Kidney glomerular epithelial cell (primary cell): ENCODE results near the gene HAUS7.

Source experiments
- DNase-seq: peaks from one replicate; lab custom pipeline; 2025; lab: John Stamatoyannopoulos, UW

Gene HAUS7

DNA sequence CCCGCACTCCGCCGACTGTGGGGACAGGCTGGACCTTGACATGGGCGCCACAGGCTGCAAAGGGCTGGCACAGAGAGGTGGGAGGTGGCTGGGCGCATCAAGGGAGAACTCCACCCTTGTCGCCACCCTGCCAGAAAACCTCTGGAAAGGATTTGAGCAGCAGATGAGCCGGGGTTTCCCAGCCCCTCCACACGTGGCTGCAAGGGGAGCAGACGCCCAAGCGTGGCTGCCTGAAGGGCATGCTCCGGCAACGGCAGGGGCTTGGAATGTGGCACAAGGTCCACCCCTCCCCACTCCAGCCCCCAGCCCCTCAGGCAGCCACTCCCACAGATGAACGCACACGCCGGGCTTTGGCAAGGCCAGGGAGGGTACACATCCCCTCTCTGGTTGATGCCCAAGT, 29.0 kb upstream of the HAUS7 start:
- DNase-seq: no peak

DNA sequence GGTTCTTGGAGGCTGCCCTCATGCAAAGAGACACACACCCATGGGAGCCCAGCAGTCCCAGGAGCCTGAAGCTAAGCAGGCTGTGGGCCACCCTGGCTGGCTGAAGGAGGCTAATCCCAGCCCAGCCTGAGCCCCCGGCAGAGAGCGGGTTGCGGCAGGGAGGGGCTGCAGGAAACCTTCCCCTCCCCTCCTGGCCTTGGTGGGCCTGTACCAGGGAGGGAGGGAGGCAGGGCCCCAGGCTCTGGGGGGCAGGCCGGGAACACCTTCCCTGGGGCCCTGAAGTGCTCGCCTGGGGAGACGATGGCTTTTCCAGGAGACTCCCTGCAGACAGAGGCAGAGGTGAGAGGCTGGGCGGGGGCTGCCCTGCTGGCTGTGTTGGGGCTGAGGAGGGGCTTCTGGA, 28.1 kb upstream of the HAUS7 start:
- no peak for DNase-seq

DNA sequence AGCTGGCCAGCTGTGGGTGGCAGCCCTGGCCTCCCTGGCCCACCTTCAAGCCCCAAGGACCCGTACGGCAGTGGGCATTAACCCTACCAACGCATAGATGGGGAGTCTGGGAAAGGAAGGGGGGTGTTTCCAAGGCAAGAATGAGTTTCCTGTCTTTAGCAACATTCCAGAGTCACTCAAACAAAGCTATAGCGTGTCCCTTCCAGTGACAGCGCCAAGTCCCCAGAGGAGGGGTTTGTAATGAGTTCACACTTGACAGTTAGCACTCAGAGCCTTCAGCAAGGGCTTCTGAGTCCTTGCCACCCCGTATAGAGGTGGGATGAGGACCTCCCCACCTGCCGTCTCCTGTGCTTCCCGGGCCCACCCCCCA, 26.2 kb upstream of the HAUS7 start:
- no peak for DNase-seq

DNA sequence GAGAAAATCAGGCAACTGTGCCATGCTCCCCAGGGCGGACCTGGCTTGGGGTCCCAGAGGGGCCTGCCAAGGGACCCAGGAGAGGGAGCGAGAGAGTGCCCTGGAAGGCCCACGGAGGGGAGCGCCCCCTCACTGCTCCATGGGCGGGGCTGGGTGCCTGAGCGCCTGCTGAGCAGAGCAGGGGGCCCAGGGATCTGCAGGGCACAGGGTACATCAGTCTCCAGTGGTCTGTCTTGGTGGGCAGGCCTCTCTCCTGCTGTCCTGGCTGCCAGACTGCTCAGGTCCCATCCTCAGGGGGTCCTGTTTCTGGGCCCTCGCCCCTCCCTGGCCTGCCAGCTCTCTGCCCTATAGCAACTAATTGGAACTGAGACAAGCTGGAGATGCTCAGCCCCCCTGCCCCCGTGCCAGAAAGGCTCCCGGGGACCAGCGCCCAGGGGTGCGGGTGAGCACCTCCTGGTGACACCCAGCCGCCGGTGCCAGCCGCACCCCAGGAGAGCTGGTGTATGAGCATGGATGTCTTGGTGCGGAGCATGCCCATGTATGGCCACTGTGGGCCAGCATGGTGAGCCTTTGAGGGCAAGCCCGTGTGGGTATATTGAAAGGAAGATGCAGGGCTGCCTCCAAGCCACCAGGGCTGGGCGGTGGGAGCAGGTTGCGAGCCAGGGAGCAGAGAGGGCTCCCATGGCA, 25.7 kb upstream of the HAUS7 start:
- DNase-seq: no peak

DNA sequence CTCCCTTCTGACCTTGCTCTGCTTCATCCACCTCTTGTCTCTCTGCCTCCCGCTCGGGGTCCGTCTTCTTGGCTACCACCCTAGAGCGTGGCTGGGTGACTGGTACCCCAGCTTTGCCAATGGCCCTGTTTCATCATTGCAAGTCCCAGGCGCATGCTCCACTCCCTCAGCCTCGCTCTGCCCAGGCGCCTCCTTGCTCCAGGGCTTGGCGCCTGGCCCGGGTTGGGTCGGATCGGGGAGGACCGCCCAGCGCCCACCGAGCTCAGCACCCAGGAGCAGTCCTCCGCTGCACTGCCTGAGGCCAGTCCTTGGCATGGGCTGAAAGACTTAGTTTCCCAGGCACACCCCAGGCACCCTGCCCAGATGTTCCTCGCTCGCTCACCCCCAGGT, 25.0 kb upstream of the HAUS7 start:
- peak; percentile 10 for DNase-seq

DNA sequence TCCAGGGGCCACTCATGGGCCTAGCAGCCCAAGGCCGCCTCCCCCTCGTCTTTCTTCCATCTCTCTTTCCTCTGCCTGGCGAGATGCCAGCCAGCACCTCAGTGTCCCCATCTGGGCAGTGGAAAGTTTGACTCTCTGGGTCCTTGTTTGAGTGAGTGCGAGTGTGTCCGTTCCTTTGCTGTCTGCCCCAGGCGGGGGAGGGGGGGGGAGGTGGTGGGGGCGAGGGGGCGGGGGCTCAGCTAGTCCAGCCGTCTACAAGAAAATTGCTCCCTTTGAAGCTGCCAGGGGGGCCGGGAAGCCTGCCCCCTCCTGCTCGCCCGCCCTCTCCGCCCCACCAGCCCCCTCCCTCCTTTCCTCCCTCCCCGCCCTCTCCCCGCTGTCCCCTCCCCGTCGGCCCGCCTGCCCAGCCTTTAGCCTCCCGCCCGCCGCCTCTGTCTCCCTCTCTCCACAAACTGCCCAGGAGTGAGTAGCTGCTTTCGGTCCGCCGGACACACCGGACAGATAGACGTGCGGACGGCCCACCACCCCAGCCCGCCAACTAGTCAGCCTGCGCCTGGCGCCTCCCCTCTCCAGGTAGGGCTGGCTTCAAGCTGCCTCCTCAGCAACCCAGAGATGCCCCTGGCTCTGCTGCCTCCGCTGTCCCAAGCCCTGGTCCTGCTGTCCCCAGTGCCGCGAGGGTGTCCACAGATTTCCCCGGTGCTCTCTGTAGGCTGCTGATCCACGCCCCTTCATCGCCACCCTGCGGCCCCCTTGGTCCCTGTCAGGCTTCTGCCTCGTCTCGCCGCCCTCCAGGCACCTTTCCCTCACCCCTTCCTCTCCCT, 24.4 kb upstream of the HAUS7 start, which contains the start of gene BGN:
Gene BGN (plus strand): TSS at position 440 of the 821 bp plus-strand sequence. CDS start 9,652 bp downstream, outside the sequence.
- no peak for DNase-seq

DNA sequence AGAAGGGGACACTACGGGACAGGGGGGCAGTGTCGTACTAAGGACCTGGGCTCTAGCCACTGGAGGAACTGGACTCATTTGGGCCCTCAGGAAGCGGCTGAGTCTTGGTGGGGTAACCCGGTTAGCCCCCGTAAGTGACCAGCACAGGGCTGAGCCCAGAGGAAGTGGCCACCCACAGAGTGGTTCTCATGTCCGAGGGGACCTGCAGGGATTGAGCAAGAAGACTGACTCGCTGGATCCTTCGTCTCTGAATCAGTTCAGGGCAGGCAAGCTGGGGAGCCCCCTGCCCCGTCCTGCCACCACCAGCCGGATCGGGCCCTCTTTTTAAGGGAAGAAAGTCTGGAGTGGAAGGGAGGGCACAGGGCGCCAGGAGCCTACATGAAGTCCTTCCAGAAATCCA, 23.7 kb upstream of the HAUS7 start:
- DNase-seq: no peak

DNA sequence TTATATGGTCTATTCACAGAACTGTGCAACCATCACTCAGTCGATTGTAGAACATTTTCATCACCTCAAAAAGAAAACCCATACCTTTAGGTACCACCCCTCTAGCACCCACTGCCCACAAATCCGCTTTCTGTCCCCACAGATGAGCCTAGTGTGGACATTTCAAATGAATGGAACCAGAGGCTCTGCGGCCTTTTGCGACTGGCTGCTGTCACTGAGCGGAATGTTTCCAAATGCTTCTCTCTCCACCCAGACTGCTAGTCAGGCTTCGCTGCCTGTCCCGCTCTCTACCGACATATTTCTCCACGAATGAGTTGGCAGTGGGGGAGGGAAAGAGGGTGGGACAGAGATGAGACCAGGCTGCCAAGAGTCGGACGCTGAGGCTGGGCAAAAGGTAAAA, 22.7 kb upstream of the HAUS7 start:
- peak; percentile 17 for DNase-seq

DNA sequence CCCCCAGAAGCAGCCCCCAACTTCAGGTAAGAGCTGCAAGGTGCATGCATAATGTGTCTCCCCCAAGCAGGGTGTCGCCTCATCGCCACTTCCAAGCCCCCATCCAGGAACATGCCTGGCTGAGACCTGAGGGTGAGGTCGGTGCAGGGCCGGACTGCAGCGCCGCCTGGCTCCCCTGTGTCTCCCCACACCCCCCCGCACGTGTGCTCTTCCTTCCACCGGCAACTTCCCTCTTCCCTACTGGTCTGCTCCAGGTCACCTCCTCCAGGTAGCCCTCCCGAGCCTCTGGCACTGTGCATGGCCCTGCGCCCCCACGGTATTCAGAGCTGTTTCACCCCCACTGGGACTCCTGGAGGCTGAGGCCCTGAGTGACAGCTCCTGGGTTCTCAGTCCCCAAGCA, 22.2 kb upstream of the HAUS7 start:
- no peak for DNase-seq

DNA sequence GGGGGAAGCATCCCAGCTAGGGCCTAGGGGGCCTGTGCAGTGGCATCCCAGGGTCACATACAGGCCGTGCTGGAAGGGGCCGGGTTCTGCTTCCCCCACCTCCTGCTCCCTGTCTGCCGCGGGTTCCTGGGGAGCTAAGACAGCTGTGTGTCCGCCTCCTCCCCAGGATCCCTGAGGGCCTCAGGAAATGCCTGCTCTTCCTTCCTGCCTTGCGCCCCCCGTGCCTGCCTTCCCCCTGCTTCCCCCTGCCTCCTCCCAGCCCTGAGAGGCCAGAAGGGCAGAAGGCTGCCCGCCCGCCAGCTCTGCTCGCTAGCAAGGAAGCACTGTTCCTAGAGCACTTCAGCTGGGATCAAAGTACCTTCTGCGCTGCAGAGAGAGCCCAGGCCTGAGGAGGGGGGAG, 21.5 kb upstream of the HAUS7 start:
- DNase-seq: no peak

DNA sequence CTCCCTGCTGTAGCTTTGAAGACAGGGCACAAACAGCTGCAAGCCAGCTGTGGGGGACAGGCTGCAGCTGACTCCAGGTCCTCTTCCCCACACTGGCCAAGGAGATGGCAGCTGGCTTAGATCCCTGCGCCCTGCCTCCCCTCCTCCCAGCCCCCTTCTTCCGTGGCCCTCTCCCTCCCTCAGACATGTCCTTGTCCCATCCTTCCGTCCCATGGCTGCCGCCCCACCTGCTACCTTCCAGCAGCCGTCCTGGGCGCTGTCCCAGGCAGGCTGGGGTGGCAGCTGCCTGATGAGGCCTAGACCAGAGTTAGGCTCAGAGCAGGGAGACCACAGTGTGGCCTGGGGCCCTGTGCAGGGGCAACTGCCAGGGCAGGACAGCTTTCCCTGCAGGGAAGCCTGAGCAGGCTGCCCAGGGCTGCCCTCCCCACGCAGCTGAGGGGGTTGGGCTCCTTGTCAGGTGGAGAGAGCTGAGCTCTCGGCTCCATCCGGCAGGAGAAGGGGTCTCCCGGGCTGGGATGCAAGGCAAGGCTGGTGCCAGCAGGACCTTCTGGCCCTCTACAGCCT, 21.1 kb upstream of the HAUS7 start:
- no peak for DNase-seq

DNA sequence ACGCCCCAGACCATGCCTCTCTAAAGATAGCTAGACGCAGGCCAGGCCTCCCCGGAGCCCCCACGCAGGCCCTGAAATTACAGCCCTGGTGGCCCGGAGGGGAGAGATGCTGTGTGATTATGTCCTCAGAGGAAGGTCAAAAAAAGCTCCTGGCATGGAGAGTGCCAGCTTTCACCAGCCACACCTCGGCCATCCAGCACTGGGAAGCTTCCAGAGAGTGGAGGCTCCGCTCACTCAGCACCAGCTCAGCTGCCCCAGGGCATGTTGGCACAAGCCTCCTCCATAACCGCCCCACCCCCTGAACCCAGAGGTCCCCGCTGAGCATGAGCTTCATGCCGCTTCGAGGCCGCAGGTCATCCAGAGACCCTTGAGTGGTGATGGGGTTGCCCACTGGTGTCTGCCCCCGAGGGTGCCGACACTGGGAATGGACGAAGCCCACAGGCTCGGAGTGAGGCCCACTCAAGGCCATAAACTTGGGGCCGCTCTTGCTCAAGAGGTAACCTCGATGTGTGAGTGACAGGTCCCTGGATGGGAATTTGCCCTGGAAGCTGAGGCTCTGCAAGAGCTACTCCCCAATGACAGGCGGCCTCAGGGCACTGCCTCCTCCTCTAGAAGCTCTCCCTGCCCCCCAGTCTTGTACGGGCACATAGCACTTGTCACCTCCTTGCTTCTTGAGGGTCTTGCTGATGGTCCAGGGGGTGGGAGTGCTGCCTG, 20.0 kb upstream of the HAUS7 start:
- DNase-seq: no peak

DNA sequence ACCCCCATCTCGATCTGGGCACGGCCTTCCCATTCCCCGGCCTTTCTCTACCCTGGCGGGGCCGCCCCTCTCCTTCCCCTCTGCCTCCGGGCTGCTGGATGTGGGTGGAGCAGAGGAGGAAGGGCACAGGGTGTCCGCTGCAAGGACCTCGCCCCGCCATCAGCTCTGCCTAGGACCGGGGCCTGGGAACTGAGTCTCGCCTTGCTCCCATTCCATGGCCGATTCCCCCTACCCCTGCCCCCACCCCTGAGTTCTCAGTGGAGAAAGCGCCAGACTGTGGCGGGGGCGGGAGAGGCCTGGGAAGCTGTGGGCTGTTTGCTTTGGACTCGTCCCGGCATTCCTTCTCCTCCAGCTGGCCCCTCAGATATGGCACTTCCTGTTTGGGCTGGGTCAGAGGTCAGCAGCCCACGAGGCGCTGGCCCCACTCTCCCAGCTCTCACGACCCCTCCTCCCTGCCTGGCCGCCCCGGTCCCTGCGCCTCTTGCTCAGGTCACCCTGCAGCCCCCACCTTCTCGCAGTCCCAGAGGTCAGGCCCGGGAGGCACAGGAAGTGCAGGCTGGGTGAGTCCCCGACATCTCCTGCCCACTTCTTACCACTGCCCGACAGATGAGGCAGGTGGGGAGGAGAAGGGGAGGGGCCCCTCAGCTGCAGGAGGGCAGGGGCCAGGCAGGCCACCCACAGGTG, 18.0 kb upstream of the HAUS7 start:
- DNase-seq: peak; percentile 32

DNA sequence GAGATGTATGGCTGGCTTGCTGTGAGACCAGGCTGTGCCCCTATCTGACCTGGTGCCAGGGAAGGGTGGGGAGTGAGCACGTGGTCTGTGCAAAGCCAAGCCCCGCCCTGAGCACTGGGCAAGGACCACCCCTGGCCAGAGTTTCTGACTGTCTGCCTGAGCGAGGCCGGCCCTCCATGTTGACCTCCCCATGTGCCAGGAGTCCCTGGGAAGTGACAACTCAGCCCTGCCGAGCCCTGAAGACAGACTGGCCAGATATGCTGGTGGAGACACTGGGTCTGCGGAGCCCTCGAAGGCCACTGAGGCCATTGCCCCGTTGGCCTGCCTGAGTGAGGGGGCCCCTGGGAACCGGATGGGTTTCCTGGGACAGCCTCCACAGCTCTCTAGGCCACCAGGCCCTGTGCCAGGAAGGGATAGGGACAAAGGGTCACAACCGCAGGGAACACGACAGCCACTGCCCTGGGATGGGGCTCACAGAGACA, 17.3 kb upstream of the HAUS7 start:
- DNase-seq: no peak

DNA sequence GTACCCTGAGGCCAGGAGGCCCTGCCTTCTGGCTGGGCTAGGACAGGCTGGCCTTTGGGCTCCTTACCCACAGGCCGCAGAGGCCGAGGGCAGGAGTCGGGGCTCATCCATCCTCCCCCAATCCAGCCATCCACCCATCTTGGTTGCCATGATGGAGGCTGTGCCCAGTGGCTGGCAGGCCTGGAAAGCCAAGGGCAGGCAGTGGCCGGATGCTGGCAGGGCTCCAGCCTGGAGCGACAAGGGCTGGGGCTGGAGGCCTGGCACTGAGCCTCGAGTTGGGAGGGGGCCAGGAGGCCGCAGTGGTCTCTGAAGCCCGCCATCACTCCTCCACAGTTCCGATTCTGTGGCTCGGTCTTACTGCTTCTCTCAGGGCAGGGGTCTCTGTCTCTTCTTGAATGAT, 15.8 kb upstream of the HAUS7 start:
- DNase-seq: no peak

DNA sequence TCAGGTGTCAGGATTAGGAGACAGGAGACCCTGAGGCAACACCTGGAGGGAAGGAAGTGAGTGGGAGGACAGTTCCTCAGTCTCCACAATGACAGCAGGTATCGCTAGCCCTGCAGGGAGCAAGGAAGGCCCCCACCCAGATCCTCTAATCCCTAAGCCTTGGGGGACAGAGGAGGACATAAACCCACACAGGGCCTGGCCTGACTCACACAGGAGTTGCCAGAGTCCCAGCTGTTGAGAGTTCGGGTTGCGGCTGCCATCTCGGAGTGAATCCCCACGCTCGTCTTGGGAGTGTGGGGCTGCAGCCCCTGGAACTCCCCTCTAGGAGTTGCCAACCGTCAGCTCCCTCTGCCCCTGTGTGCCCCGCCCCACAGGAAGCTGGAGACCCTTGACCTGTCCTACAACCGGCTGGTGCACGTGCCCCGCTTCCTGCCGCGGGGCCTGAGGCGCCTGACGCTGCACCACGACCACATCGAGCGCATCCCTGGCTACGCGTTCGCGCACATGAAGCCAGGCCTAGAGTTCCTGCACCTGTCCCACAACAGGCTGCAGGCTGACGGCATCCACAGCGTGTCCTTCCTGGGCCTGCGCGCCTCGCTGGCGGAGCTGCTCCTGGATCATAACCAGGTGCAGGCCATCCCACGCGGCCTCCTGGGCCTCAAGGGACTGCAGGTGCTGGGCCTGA, 15.2 kb upstream of the HAUS7 start:
- DNase-seq: no peak

DNA sequence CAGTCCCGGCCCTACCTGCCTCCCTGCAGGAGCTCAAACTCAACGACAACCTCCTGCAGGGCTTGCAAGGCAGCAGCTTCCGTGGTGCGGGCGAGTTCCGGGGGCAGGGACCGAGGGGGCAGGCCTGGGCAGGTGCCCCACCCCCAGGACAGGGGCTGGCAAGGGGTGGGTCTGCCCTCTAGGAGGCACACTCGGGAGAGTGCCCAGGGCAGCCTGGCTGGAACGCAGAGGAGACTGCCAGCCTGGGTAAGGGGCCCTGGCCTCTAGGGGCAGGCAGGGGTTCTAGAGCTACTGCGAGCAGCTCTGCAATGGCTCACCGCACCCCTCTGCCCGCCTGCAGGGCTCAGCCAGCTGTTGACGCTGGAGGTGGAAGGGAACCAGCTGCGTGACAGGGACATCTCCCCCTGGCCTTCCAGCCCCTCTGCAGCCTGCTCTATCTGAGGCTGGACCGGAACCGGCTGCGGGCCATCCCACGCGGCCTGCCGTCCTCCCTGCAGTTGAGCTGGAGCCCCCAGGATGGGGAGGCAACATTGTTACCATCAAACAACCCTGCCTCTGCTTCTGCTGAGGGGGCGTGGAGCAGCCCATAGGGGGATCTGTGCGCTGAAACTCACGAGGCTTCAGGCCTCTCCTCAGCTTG, 12.1 kb upstream of the HAUS7 start:
- no peak for DNase-seq

DNA sequence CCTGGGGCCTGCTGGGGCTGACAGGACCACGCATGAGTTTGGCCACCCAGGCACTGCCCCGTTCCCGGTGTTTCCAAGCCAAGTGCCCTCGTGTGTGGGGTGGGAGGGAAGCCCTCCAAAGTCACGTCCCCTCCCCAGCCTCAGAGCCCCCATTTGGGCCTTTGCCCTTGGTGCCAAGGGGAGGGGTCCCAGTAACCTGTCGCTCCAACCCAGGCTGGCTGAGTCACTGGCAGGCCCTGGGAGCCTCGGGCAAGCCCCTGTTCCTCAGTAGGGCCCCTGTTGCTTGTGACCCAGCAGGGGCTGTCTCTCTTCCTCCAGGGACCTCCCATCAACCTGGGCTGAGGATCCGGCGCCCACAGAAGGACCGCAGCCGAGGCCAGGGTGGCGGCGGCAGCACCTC, 10.7 kb upstream of the HAUS7 start:
- no peak for DNase-seq

DNA sequence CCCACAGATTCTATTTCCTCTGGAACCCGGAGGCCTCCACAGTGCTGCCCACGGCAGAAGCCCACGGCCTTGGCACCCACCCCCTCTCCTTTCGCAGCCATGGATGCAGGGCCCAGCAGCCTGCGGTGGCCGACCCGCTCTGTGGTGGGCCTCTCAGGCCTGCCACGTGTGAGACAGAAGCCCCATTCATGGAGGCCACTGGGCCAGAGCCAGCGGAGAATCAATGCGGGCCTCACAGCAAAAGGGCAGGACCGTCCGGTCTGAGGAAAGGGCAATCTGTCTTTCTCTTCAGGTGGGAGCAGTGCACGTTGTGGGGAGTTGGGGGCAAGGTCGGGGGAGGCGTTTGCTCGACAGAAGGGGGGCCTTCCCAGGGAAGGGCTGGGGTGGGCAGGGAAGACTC, 8.4 kb upstream of the HAUS7 start:
- no peak for DNase-seq

DNA sequence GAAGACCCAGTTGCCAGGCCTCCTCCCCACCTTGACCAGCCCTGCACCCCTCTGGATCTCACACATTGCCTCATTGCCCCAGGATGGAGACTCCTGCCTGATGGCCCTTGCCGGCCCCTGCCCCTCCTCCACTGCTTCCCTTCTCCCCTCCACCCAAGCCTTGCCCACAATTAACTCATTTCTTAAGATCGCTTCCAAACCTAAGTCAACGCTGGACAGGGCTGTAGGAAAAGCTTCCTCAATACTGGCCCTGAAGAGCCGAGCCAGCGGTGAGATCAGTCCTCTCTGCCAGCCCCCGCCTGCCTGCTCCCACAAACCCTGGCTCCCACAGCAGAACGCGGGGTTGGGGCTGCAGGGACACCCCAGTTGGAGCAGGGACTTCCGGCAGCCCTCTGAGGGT, 7.5 kb upstream of the HAUS7 start:
- no peak for DNase-seq

DNA sequence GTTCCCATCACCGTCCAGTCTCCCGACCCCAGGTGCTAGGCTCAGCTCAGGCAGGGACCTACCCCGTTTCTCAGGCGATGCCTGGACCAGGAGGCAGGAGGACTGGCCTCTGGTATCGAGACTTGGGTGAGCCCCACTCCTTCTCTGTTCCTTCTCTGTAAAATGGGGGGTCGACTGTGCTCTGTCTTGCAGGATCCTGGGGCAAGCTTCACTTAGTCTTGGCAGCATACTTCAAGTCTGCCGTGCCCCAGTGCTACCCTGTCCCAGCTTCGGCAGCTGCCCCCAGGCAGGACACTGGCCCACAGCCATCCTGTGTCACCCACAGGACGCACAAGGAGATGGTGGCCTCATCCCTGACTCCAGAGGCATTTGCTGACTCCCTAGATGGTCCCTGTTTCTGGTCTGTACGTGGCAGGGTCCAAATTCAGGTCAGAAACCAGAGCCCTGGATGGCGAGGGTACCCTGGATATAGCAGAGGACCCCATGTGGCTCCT, 7.0 kb upstream of the HAUS7 start:
- DNase-seq: no peak
